Measurements from ENCODE around the gene IL1A.

IL1A gene

DNA sequence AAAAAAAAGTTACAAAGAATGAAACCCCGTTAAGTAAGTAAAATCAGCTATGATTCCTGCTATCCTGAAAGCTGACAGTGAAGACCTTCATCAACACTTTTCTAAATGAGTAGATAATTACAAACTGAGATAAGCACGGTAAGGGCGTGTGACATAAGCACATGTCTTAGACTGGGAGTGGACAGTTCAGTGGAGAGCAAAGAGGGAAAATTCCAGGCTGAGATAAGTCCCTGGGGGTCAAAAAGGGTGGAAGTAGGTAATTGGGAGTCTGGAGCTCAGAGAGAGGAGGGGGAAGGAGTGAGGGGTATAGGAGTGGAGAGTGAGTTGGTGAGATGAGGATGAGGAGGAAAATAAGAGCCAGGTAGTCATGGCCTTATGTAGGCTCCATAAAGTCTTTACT lies 4.4 kb upstream of the IL1A start:
- TF ChIP-seq ESRRG (CRISPR knock-in tag; IDR thresholded peaks at IDR 0.05) (no peak), CSRNP3 (CRISPR knock-in tag; IDR thresholded peaks at IDR 0.05) (no peak), PATZ1 (CRISPR knock-in tag; IDR thresholded peaks at IDR 0.05; ENCODE audit: borderline replicate concordance) (no peak), ZNF8 (CRISPR knock-in tag; IDR thresholded peaks at IDR 0.05) (no peak), ARNTL (CRISPR knock-in tag; IDR thresholded peaks at IDR 0.05; ENCODE audit: borderline replicate concordance, low read depth) (no peak), ZNF565 (CRISPR knock-in tag; conservative IDR thresholded peaks at IDR 0.05; ENCODE audit: low read depth) (no peak), ISL1 (CRISPR knock-in tag; IDR thresholded peaks at IDR 0.05) (no peak), GLIS3 (CRISPR knock-in tag; IDR thresholded peaks at IDR 0.05) (no peak), ZFP3 (CRISPR knock-in tag; IDR thresholded peaks at IDR 0.05) (no peak), POU6F1 (CRISPR knock-in tag; IDR thresholded peaks at IDR 0.05; ENCODE audit: borderline replicate concordance, low read depth) (no peak), ZFP30 (CRISPR knock-in tag; IDR thresholded peaks at IDR 0.05) (no peak), OSR1 (CRISPR knock-in tag; IDR thresholded peaks at IDR 0.05) (no peak), SNAI2 (CRISPR knock-in tag; IDR thresholded peaks at IDR 0.05) (no peak), TSHZ2 (CRISPR knock-in tag; IDR thresholded peaks at IDR 0.05) (no peak), TOX (CRISPR knock-in tag; IDR thresholded peaks at IDR 0.05; ENCODE audit: borderline replicate concordance) (no peak), PPARA (CRISPR knock-in tag; IDR thresholded peaks at IDR 0.05; ENCODE audit: borderline replicate concordance) (no peak), BACH2 (CRISPR knock-in tag; IDR thresholded peaks at IDR 0.05; ENCODE audit: borderline replicate concordance) (no peak)
- TF ChIP-seq, protein P1, sequence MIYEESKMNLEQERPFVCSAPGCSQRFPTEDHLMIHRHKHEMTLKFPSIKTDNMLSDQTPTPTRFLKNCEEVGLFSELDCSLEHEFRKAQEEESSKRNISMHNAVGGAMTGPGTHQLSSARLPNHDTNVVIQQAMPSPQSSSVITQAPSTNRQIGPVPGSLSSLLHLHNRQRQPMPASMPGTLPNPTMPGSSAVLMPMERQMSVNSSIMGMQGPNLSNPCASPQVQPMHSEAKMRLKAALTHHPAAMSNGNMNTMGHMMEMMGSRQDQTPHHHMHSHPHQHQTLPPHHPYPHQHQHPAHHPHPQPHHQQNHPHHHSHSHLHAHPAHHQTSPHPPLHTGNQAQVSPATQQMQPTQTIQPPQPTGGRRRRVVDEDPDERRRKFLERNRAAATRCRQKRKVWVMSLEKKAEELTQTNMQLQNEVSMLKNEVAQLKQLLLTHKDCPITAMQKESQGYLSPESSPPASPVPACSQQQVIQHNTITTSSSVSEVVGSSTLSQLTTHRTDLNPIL (CRISPR knock-in tag; IDR thresholded peaks at IDR 0.05; ENCODE audit: low read depth): no peak
- no peak for ATAC-seq

- ATAC-seq: no peak
- no peak for TF ChIP-seq POU6F1 (CRISPR knock-in tag; IDR thresholded peaks at IDR 0.05; ENCODE audit: borderline replicate concordance, low read depth)
- TF ChIP-seq PATZ1 (CRISPR knock-in tag; IDR thresholded peaks at IDR 0.05; ENCODE audit: borderline replicate concordance): no peak
- no peak for TF ChIP-seq ZNF565 (CRISPR knock-in tag; conservative IDR thresholded peaks at IDR 0.05; ENCODE audit: low read depth)
- no peak for TF ChIP-seq ZNF70 (CRISPR knock-in tag; IDR thresholded peaks at IDR 0.05)
- TF ChIP-seq ZFP30 (CRISPR knock-in tag; IDR thresholded peaks at IDR 0.05): no peak
- no peak for TF ChIP-seq ISL1 (CRISPR knock-in tag; IDR thresholded peaks at IDR 0.05)
- no peak for TF ChIP-seq RARB (CRISPR knock-in tag; IDR thresholded peaks at IDR 0.05)
- no peak for TF ChIP-seq TOX (CRISPR knock-in tag; IDR thresholded peaks at IDR 0.05; ENCODE audit: borderline replicate concordance)
- no peak for TF ChIP-seq SNAI2 (CRISPR knock-in tag; IDR thresholded peaks at IDR 0.05)
These were observed 3.6 kb upstream of the IL1A start for GRCh38 chr2:112787729-112788393.
